IMR-90 (cell line): Measurements from ENCODE around the gene MAS1.

Source experiments
- BHLHE40 ChIP-seq: fragments of 150-350 bp; IDR thresholded peaks from 2 replicates; pipeline ENCODE4 v1.6.1; 2016; ENCODE audit warnings: mild to moderate bottlenecking, low read depth, low read length
- CEBPB ChIP-seq: IDR thresholded peaks from 2 replicates; pipeline ENCODE4 v1.6.1; 2012; ENCODE audit warnings: low read depth, low read length, improper control_type of control experiment
- MAFK ChIP-seq: IDR thresholded peaks from 2 replicates; pipeline ENCODE4 v1.6.1; 2012; ENCODE audit warnings: low read depth, low read length, improper control_type of control experiment
- MXI1 ChIP-seq: IDR thresholded peaks from 2 replicates; pipeline ENCODE4 v1.6.1; 2012; ENCODE audit warnings: low read depth, mild to moderate bottlenecking, low read length, moderate library complexity, borderline replicate concordance
- POLR2A ChIP-seq: IDR thresholded peaks from 2 replicates; pipeline ENCODE4 v1.6.1; 2012; ENCODE audit warnings: mild to moderate bottlenecking, low read depth, low read length
- TF ChIP-seq, protein P1 (sequence below): fragments of 150-350 bp; IDR thresholded peaks from 2 replicates; pipeline ENCODE4 v1.6.1; 2017; ENCODE audit warnings: mild to moderate bottlenecking, antibody characterized with exemption, low read length, low read depth
- TF ChIP-seq, protein P2 (sequence below): conservative IDR thresholded peaks from 2 replicates; pipeline ENCODE4 v1.5.1; 2012; ENCODE audit warnings: mild to moderate bottlenecking, low read depth, low read length, improper control_type of control experiment

GRCh38 chr6:159860482-159860881 lies 30.3 kb upstream of the MAS1 start:
- TF ChIP-seq, protein P1, sequence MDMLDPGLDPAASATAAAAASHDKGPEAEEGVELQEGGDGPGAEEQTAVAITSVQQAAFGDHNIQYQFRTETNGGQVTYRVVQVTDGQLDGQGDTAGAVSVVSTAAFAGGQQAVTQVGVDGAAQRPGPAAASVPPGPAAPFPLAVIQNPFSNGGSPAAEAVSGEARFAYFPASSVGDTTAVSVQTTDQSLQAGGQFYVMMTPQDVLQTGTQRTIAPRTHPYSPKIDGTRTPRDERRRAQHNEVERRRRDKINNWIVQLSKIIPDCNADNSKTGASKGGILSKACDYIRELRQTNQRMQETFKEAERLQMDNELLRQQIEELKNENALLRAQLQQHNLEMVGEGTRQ, result no peak
- TF ChIP-seq, protein P2, sequence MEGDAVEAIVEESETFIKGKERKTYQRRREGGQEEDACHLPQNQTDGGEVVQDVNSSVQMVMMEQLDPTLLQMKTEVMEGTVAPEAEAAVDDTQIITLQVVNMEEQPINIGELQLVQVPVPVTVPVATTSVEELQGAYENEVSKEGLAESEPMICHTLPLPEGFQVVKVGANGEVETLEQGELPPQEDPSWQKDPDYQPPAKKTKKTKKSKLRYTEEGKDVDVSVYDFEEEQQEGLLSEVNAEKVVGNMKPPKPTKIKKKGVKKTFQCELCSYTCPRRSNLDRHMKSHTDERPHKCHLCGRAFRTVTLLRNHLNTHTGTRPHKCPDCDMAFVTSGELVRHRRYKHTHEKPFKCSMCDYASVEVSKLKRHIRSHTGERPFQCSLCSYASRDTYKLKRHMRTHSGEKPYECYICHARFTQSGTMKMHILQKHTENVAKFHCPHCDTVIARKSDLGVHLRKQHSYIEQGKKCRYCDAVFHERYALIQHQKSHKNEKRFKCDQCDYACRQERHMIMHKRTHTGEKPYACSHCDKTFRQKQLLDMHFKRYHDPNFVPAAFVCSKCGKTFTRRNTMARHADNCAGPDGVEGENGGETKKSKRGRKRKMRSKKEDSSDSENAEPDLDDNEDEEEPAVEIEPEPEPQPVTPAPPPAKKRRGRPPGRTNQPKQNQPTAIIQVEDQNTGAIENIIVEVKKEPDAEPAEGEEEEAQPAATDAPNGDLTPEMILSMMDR, result no peak
- TF ChIP-seq POLR2A (no peak), CEBPB (no peak), BHLHE40 (no peak), MXI1 (no peak), MAFK (no peak)
